Mucosa of descending colon (tissue), 3 donors: Measurements from ENCODE around the gene PRR5L. TPM values are rescaled to one million over a fixed set of nuclear protein-coding genes. Genes with fewer than 3 reads are reported as not detected.

Experiments used
- ATAC-seq: fragments of 200-7000 bp; cut with Tn5 transposase; one replicate; pipeline ENCODE4 v1.9.1; 2020; ENCODE audit warnings: mild to moderate bottlenecking, moderate library complexity
- DNase-seq, 3 donors: peaks; one replicate each; pipeline ENCODE4 v3.0.0-alpha.2; 2020
- H3K36me3 ChIP-seq: fragments of 200-600 bp; one replicate; pipeline ENCODE4 v1.8.0; 2021; ENCODE audit warnings: low read depth, mild to moderate bottlenecking
- H3K4me1 ChIP-seq: fragments of 200-600 bp; one replicate; pipeline ENCODE4 v1.8.0; 2021; ENCODE audit warnings: low read depth, mild to moderate bottlenecking
- H3K4me3 ChIP-seq: fragments of 200-600 bp; one replicate; pipeline ENCODE4 v1.8.0; 2021; ENCODE audit warnings: mild to moderate bottlenecking
- H3K9me3 ChIP-seq: fragments of 200-600 bp; one replicate; pipeline ENCODE4 v1.8.0; 2021; ENCODE audit warnings: mild to moderate bottlenecking
- intact Hi-C, 2 donors: fragments of 100-400 bp; cut with DNase I in 1 of 2; cut with micrococcal nuclease in 1 of 2; formaldehyde crosslinking; loops; one replicate each; pipeline versions ENCODE4 v1.11.0 to v1.11.1; 2022; cut with DNase I, micrococcal nuclease
- total RNA-seq, 3 donors: library from RNA; stranded (reverse); fragmentation: NEBNext Ultra II Directional in 2 of 3; extraction: Animal tissue kit (Norgen Biotek cat#: 25700) in 2 of 3; gene quantifications; one replicate each; pipeline versions ENCODE4 v1.2.1 to v1.2.4, GENCODE V29; 2021 to 2023
- TF ChIP-seq, protein P1 (sequence below): fragments of 200-600 bp; IDR thresholded peaks from one replicate; pipeline ENCODE4 v1.8.0; 2022; ENCODE audit warnings: antibody characterized with exemption, mild to moderate bottlenecking
- donor health status: DM: no; HTN: no; CAD: no; lungs with moderate emphysema.
- donor health status: DM: no; HTN: no; CAD: no.
- donor health status: DM: no; HTN: yes; CAD: no.

Gene PRR5L
- total RNA-seq, 3 donors from 2014 or later, result 138 to 250 (median 203) TPM

DNA sequence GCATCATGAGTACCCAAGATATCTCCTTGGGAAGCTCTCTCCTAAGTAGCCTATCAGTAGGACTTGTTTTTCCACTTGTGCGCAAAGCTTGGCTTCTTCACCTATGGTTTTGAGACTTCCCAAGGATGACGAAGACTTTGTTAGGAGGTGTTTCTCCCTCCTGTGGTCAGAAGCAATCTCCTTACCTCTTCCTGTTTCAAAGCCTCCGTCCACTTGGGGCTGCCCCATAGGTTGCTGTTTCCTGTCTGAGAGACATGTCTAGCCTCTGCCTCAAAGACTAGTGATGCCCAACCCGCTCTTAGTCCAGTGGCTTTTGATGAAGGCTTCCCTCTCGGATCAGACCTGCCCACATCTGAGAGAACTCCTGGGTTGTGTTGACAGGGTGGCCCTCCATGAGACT, 121.1 kb downstream of the PRR5L start:
- intact Hi-C loops, result no loop called here
- peak; percentile 34 for ATAC-seq
- Histone ChIP-seq H3K4me1 (peaks cover 5% of the 10 kb centered on the region), H3K4me3 (no peak overlapping the region), H3K36me3 (no peaks in the 10 kb centered on the region), H3K9me3 (no peaks in the 10 kb centered on the region)
- DNase-seq, result no peak
- TF ChIP-seq, protein P1, sequence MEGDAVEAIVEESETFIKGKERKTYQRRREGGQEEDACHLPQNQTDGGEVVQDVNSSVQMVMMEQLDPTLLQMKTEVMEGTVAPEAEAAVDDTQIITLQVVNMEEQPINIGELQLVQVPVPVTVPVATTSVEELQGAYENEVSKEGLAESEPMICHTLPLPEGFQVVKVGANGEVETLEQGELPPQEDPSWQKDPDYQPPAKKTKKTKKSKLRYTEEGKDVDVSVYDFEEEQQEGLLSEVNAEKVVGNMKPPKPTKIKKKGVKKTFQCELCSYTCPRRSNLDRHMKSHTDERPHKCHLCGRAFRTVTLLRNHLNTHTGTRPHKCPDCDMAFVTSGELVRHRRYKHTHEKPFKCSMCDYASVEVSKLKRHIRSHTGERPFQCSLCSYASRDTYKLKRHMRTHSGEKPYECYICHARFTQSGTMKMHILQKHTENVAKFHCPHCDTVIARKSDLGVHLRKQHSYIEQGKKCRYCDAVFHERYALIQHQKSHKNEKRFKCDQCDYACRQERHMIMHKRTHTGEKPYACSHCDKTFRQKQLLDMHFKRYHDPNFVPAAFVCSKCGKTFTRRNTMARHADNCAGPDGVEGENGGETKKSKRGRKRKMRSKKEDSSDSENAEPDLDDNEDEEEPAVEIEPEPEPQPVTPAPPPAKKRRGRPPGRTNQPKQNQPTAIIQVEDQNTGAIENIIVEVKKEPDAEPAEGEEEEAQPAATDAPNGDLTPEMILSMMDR, result no peak

DNA sequence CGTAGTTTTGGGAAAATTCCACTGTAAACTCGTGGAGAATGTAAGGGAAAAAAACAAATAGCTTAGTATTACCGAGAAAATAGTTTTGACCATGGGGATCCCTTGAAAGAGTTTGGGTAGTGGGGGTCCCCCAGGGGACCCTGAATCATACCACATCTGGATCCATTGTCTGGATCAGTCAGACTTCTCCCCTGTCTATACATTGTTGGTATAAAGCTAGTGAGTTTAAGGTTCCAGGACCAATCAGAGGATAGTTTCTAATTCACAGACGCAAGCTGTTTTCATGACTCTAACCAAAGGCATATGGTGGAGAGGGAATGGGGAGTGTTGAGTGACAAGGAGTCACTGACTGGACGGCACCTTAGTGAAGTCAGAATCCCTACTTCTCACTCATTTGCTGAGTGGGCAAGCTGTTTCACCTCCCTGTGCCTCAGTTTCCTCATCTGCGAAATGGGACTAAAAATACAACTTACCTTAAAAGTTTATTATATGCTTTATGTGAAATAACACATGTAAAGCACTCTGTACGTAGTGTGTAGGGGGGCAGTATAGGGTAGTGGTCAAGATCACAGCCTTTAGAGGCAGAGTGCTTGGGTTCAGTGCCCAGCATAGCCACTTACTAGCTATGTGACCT, 123.8 kb downstream of the PRR5L start:
- ATAC-seq (no peak), DNase-seq (no peak)
- Histone ChIP-seq H3K36me3 (no peaks in the 10 kb centered on the region), H3K4me3 (no peak overlapping the region), H3K9me3 (no peaks in the 10 kb centered on the region), H3K4me1 (peaks cover 5% of the 10 kb centered on the region)
- intact Hi-C loops, result no loop called here
- TF ChIP-seq, protein P1, result no peak

DNA sequence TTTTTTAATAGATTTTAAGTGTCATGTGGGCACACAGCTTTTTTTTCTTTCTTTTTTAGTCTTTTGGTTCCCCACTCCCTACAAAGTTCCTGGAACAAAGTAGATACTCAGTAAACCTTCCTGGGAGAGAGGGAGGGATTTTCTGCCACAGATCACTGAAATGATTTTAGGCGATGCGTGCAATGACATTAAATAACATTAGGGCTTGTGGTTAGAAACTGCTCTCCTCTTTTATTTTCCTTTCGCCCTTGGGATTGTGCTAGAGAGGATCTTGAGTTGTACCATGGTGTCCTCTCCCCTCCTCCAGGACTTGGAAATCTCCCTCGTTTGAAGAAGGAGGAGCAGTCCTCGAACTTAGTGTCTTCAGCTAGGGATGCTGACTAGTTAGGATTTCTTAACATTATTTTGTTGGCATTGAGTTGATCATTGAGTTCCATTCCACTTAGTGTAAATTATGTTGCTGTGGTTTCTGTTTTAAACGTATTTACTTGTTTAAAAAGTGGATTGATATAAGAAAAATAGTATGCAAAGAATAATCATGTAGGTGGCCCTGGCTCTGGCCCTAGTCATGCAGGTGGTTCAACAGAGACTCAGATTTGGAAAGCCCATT, 125.6 kb downstream of the PRR5L start:
- H3K4me1 ChIP-seq, result peaks cover 9% of the 10 kb centered on the region
- DNase-seq, result no peak
- no peaks in the 10 kb centered on the region for H3K36me3 ChIP-seq
- TF ChIP-seq, protein P1, result no peak
- no peak for ATAC-seq
- no peak overlapping the region for H3K4me3 ChIP-seq
- H3K9me3 ChIP-seq, result no peaks in the 10 kb centered on the region
- intact Hi-C loops, result no loop called here

DNA sequence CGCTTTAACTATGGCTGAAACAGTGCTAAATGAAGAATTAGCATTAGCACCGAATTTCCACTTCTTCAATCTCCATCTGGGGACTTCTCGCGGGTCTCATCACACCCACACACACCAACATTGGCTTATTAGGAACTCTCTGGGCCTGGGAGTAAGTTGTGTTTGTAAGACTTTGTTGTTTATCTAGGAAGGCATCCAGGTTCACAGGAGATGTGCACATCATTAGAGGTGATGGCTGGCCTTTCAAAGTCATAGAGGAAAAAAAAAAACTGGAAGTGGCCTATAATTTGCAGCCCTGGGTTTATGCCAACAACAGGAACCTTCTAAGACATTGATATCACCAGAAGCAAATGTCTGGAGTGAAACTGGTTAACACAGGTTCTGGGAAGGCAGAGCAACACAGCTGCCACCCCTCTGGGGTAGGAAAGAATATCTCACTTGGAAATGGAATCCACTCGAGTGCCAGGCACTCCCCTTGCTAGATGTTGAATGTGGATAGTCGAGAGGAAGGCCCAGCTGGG, 129.5 kb downstream of the PRR5L start:
- ATAC-seq (no peak), DNase-seq (no peak)
- intact Hi-C loops, result no loop called here
- Histone ChIP-seq H3K4me1 (peaks cover 9% of the 10 kb centered on the region), H3K4me3 (no peak overlapping the region), H3K36me3 (no peaks in the 10 kb centered on the region), H3K9me3 (no peaks in the 10 kb centered on the region)
- TF ChIP-seq, protein P1, result no peak

DNA sequence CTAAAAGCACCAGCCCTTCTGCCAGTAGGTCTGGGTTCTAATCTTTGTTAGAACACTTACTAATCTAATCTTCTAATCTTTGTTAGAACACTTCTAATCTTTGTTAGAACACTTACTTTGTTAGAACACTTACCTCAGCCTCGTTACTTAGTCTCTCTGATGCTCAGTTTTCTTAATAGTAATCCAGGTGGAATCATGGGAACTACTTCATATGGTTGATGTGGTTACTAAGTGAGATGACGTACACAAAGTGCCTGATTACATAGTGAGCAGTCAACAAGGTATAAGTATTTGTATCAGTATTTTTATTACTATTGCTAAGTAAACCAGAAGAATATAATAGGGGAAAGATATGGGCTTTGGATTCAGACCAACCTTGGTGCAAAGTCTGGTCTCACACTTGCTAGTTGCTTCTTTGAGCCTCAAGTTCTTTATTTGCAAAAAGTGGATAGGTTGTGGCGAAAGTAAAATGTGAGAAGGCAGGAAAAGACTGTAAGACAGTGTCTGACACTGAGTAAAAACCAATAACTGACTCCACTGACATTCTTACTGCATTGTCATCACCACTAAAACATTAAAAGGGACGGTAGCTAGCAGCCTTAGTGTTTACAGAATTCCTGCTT, 130.2 kb downstream of the PRR5L start:
- H3K36me3 ChIP-seq, result no peaks in the 10 kb centered on the region
- TF ChIP-seq, protein P1, result no peak
- ATAC-seq, result peak; percentile 15
- H3K4me3 ChIP-seq, result no peak overlapping the region
- H3K4me1 ChIP-seq, result peaks cover 9% of the 10 kb centered on the region
- intact Hi-C loops, result no loop called here
- no peak for DNase-seq
- no peaks in the 10 kb centered on the region for H3K9me3 ChIP-seq
